H9 (cell line): ENCODE results near the gene GORAB. TPM values are rescaled to one million over a fixed set of nuclear protein-coding genes. Genes with fewer than 3 reads are reported as not detected.

Experiments
- DNase-seq: peaks from one replicate; pipeline ENCODE4 v3.0.0-alpha.2; 2017
- H2AFZ ChIP-seq: one replicate; pipeline ENCODE4 v1.6.1; 2013; ENCODE audit warnings: mild to moderate bottlenecking, low read length, control low read depth, moderate library complexity
- H2AK5ac ChIP-seq: 2 replicates; pipeline ENCODE4 v1.6.1; 2013; ENCODE audit warnings: low read length, control low read depth, mixed read lengths; ENCODE audit not compliant: insufficient read length
- H2BK120ac ChIP-seq: one replicate; pipeline ENCODE4 v1.6.1; 2013; ENCODE audit warnings: low read depth, mild to moderate bottlenecking, low read length, control low read depth, inconsistent platforms; ENCODE audit not compliant: poor library complexity, severe bottlenecking
- H2BK12ac ChIP-seq: 2 replicates; pipeline ENCODE4 v1.6.1; 2013; ENCODE audit warnings: low read length, control low read depth, mixed read lengths, low read depth; ENCODE audit not compliant: insufficient read length
- H2BK15ac ChIP-seq: 2 replicates; pipeline ENCODE4 v1.6.1; 2013; ENCODE audit warnings: low read depth, low read length, control low read depth
- H2BK20ac ChIP-seq: one replicate; pipeline ENCODE4 v1.6.1; 2013; ENCODE audit warnings: low read depth, mild to moderate bottlenecking, low read length, control low read depth, inconsistent platforms; ENCODE audit not compliant: poor library complexity, severe bottlenecking
- H2BK5ac ChIP-seq: 2 replicates; pipeline ENCODE4 v1.6.1; 2013; ENCODE audit warnings: low read length, control low read depth, mixed read lengths; ENCODE audit not compliant: insufficient read length
- H3K14ac ChIP-seq: 2 replicates; pipeline ENCODE4 v1.6.1; 2013; ENCODE audit warnings: low read length, control low read depth; ENCODE audit not compliant: insufficient read depth
- H3K18ac ChIP-seq: 2 replicates; pipeline ENCODE4 v1.6.1; 2013; ENCODE audit warnings: low read depth, mild to moderate bottlenecking, mixed read lengths, low read length, control low read depth; ENCODE audit not compliant: insufficient read length
- H3K23ac ChIP-seq: 2 replicates; pipeline ENCODE4 v1.6.1; 2013; ENCODE audit warnings: low read length, control low read depth, mixed read lengths, low read depth; ENCODE audit not compliant: insufficient read length
- H3K23me2 ChIP-seq: 2 replicates; pipeline ENCODE4 v1.6.1; 2013; ENCODE audit warnings: low read depth, mild to moderate bottlenecking, mixed read lengths, low read length, control low read depth; ENCODE audit not compliant: insufficient read length, poor library complexity, severe bottlenecking
- H3K27ac ChIP-seq: 2 replicates; pipeline ENCODE4 v1.5.1; 2013; ENCODE audit warnings: low read length, control low read depth, mixed read lengths, low read depth; ENCODE audit not compliant: insufficient read length
- H3K27me3 ChIP-seq: 2 replicates; pipeline ENCODE4 v1.6.1; 2013; ENCODE audit warnings: low read length, control low read depth, inconsistent platforms; ENCODE audit not compliant: insufficient read depth
- H3K4ac ChIP-seq: 2 replicates; pipeline ENCODE4 v1.6.1; 2013; ENCODE audit warnings: low read depth, mild to moderate bottlenecking, control low read depth, inconsistent platforms, low read length, moderate library complexity
- H3K4me1 ChIP-seq: 2 replicates; pipeline ENCODE4 v1.6.1; 2013; ENCODE audit warnings: low read length, control low read depth, inconsistent platforms; ENCODE audit not compliant: insufficient read depth
- H3K4me2 ChIP-seq: 2 replicates; pipeline ENCODE4 v1.6.1; 2013; ENCODE audit warnings: low read length, control low read depth, mixed read lengths; ENCODE audit not compliant: insufficient read length, insufficient read depth
- H3K56ac ChIP-seq: 2 replicates; pipeline ENCODE4 v1.6.1; 2013; ENCODE audit warnings: low read depth, mild to moderate bottlenecking, mixed read lengths, low read length, control low read depth; ENCODE audit not compliant: insufficient read length
- H3K79me1 ChIP-seq: 2 replicates; pipeline ENCODE4 v1.6.1; 2013; ENCODE audit warnings: low read depth, mild to moderate bottlenecking, moderate library complexity, low read length, control low read depth, inconsistent platforms; ENCODE audit not compliant: insufficient read depth, poor library complexity, severe bottlenecking
- H3K79me2 ChIP-seq: 2 replicates; pipeline ENCODE4 v1.6.1; 2013; ENCODE audit warnings: low read length, control low read depth, inconsistent platforms; ENCODE audit not compliant: insufficient read depth
- H3K9ac ChIP-seq: 2 replicates; pipeline ENCODE4 v1.6.1; 2013; ENCODE audit warnings: low read length, control low read depth, mixed read lengths; ENCODE audit not compliant: insufficient read length; ENCODE audit errors: extremely low read depth
- H3K9me3 ChIP-seq: one replicate; pipeline ENCODE4 v1.6.1; 2013; ENCODE audit warnings: low read depth, low read length, inconsistent platforms; ENCODE audit not compliant: control insufficient read depth
- H3T11ph ChIP-seq: one replicate; pipeline ENCODE4 v1.6.1; 2013; ENCODE audit warnings: mild to moderate bottlenecking, low read length, control low read depth, inconsistent platforms
- H4K20me1 ChIP-seq: one replicate; pipeline ENCODE4 v1.6.1; 2013; ENCODE audit not compliant: control insufficient read depth, insufficient read length, insufficient read depth
- H4K5ac ChIP-seq: 2 replicates; pipeline ENCODE4 v1.6.1; 2013; ENCODE audit warnings: low read depth, mild to moderate bottlenecking, mixed read lengths, low read length, control low read depth; ENCODE audit not compliant: insufficient read length
- H4K8ac ChIP-seq: replicated peaks from 2 replicates; pipeline ENCODE4 v1.6.1; 2013; ENCODE audit warnings: low read length, control low read depth, mixed read lengths, low read depth; ENCODE audit not compliant: insufficient read length
- H4K91ac ChIP-seq: 2 replicates; pipeline ENCODE4 v1.6.1; 2013; ENCODE audit warnings: low read depth, mild to moderate bottlenecking, moderate library complexity, mixed read lengths, low read length, control low read depth; ENCODE audit not compliant: insufficient read length
- H3K27ac Mint-ChIP-seq, 3 experiments: 2 replicates in 2 of 3; 3 replicates in 1 of 3; pipeline ENCODE4 v1.8.0; 2020 to 2021; ENCODE audit warnings: mixed read lengths in 3 of 3, mild to moderate bottlenecking in 1 of 3, moderate library complexity in 1 of 3
- H3K27me3 Mint-ChIP-seq: 2 replicates; pipeline ENCODE4 v1.8.0; 2021; ENCODE audit warnings: low read depth, mild to moderate bottlenecking, moderate library complexity, mixed read lengths
- H3K36me3 Mint-ChIP-seq, 3 experiments: 2 replicates in 2 of 3; 3 replicates in 1 of 3; pipeline ENCODE4 v1.8.0; 2020 to 2021; ENCODE audit warnings: low read depth in 3 of 3, mixed read lengths in 3 of 3; ENCODE audit not compliant: insufficient read depth in 1 of 3
- H3K4me1 Mint-ChIP-seq, 2 experiments: 2 replicates each; pipeline ENCODE4 v1.8.0; 2020; ENCODE audit warnings: mixed read lengths in 2 of 2
- H3K4me3 Mint-ChIP-seq, 2 experiments: 2 replicates in 1 of 2; 3 replicates in 1 of 2; pipeline ENCODE4 v1.8.0; 2020 to 2021; ENCODE audit warnings: mild to moderate bottlenecking in 2 of 2, mixed read lengths in 2 of 2, moderate library complexity in 1 of 2
- H3K9me3 Mint-ChIP-seq, 2 experiments: 2 replicates in 1 of 2; 3 replicates in 1 of 2; pipeline ENCODE4 v1.8.0; 2020; ENCODE audit warnings: mild to moderate bottlenecking in 2 of 2, mixed read lengths in 2 of 2, moderate library complexity in 1 of 2
- total RNA-seq: library from RNA; stranded (reverse); gene quantifications from 2 replicates; pipeline ENCODE4 v1.2.1, GENCODE V29; 2021
- TF ChIP-seq, protein P1 (sequence below): fragments of 200-600 bp; sonication (generic); conservative IDR thresholded peaks from 3 replicates; pipeline ENCODE4 v1.8.0; 2021; ENCODE audit warnings: antibody characterized with exemption, mild to moderate bottlenecking

Gene GORAB
- total RNA-seq, 1 experiment from 2014 or later, result 17.8 TPM

DNA sequence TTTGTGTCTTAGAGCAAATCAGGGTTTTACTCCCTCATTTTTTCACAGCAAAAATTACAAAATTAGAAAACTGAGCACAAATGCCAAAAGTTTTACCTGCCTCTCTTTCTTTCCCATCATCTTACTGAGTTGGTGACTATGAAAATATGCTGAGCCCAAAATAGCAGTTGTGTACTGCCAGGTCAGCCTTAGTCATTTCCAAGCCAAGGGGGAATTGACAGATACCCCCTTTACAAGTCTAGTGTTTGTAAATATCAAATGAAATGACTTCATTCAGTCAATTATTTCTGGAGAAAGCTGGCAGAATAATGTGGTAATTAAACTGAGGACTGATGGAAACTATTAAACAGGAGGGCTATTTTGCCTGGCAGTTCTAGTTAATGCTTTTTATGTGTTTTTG lies 11.4 kb upstream of the GORAB start:
- Histone ChIP-seq H3K79me1 (no peaks in the 10 kb centered on the region), H2BK20ac (no peak overlapping the region), H2BK5ac (no peak overlapping the region), H4K8ac (no peak overlapping the region), H2AFZ (no peak overlapping the region), H3K9me3 (no peaks in the 10 kb centered on the region), H4K91ac (no peak overlapping the region), H3K9ac (no peak overlapping the region), H3K23me2 (no peaks in the 10 kb centered on the region), H3K56ac (no peak overlapping the region), H3K4me2 (no peak overlapping the region), H4K5ac (no peak overlapping the region), H3K23ac (no peak overlapping the region), H3T11ph (no peak overlapping the region), H3K18ac (no peak overlapping the region), H3K4ac (no peak overlapping the region), H3K79me2 (no peaks in the 10 kb centered on the region), H3K4me1 (no peaks in the 10 kb centered on the region), H3K27ac (no peak overlapping the region), H3K27me3 (no peaks in the 10 kb centered on the region), H2BK12ac (no peak overlapping the region), H2AK5ac (no peak overlapping the region), H3K14ac (no peak overlapping the region), H4K20me1 (no peaks in the 10 kb centered on the region), H2BK15ac (no peak overlapping the region), H2BK120ac (no peak overlapping the region)
- Mint-ChIP-seq H3K27ac (no peak overlapping the region), H3K27me3 (no peaks in the 10 kb centered on the region; the same call in 1 of the 2 replicates), H3K4me1 (peaks cover 0 to 8% of the 10 kb centered on the region in 2 experiments; a peak in 2 of 4 replicates), H3K9me3 (no peaks in the 10 kb centered on the region), H3K4me3 (no peak overlapping the region), H3K36me3 (no peaks in the 10 kb centered on the region)
- TF ChIP-seq, protein P1, sequence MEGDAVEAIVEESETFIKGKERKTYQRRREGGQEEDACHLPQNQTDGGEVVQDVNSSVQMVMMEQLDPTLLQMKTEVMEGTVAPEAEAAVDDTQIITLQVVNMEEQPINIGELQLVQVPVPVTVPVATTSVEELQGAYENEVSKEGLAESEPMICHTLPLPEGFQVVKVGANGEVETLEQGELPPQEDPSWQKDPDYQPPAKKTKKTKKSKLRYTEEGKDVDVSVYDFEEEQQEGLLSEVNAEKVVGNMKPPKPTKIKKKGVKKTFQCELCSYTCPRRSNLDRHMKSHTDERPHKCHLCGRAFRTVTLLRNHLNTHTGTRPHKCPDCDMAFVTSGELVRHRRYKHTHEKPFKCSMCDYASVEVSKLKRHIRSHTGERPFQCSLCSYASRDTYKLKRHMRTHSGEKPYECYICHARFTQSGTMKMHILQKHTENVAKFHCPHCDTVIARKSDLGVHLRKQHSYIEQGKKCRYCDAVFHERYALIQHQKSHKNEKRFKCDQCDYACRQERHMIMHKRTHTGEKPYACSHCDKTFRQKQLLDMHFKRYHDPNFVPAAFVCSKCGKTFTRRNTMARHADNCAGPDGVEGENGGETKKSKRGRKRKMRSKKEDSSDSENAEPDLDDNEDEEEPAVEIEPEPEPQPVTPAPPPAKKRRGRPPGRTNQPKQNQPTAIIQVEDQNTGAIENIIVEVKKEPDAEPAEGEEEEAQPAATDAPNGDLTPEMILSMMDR, result no peak
- DNase-seq, result no peak
